ENCODE results near the gene CLRN1.

- peak; percentile 32; the same call in 1 of the 2 replicates for TF ChIP-seq CTCF (conservative IDR thresholded peaks at IDR 0.05)
- no peak for TF ChIP-seq EZH2 (IDR thresholded peaks at IDR 0.05; ENCODE audit: low read depth)
Measured at GRCh38 chr3:151008699-151009098, 36.2 kb upstream of the CLRN1 start.

Measured in PC-9 (cell line).